GM06990 (cell line): Measurements from ENCODE around the gene ESR1.
"Not testable (repeated sequence)": the region's sequence is repeated elsewhere in the genome, so short reads cannot be mapped to it uniquely, and the experiment has no call there.

Experiments used
- DNase-seq: peaks from one replicate; pipeline ENCODE4 v3.0.0-alpha.2; 2011; ENCODE audit not compliant: insufficient read length; ENCODE audit errors: extremely low read depth
- H3K27me3 ChIP-seq: replicated peaks from 2 replicates; pipeline ENCODE4 v1.6.0; 2011; ENCODE audit warnings: low read length; ENCODE audit not compliant: control insufficient read depth, insufficient read depth
- H3K36me3 ChIP-seq: 2 replicates; pipeline ENCODE4 v1.5.1; 2011; ENCODE audit warnings: low read length; ENCODE audit not compliant: control insufficient read depth, insufficient read depth
- H3K4me3 ChIP-seq: replicated peaks from 2 replicates; pipeline ENCODE4 v1.5.1; 2011; ENCODE audit warnings: low read depth, mild to moderate bottlenecking, control low read depth, low read length
- TF ChIP-seq, protein P1 (sequence below): IDR thresholded peaks from 2 replicates; pipeline ENCODE4 v1.5.1; 2011; ENCODE audit warnings: low read length, control low read depth, mild to moderate bottlenecking, inconsistent platforms; ENCODE audit not compliant: insufficient read depth, poor library complexity, severe bottlenecking

Gene ESR1

DNA sequence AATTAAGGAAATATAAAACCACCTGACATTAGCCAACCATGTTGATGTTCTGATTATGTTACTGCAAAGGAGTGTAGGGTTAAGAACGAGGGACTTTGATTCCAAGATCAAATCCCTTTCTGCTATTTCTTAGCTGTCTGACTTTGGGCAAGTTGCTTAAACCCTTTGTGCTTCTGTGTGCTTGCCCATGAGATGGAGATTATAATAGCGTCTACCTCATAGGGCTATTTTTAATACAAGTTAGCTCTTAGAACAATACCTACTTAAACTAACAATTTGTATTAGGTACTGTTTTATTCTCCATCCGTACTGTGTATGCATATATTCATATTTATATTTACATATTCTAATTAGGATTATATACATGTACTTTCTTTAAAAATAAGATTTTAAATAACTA, 263.8 kb downstream of the ESR1 start:
- DNase-seq, result no peak
- no peaks in the 10 kb centered on the region for H3K36me3 ChIP-seq
- no peak overlapping the region for H3K4me3 ChIP-seq
- H3K27me3 ChIP-seq, result no peaks in the 10 kb centered on the region
- TF ChIP-seq, protein P1, sequence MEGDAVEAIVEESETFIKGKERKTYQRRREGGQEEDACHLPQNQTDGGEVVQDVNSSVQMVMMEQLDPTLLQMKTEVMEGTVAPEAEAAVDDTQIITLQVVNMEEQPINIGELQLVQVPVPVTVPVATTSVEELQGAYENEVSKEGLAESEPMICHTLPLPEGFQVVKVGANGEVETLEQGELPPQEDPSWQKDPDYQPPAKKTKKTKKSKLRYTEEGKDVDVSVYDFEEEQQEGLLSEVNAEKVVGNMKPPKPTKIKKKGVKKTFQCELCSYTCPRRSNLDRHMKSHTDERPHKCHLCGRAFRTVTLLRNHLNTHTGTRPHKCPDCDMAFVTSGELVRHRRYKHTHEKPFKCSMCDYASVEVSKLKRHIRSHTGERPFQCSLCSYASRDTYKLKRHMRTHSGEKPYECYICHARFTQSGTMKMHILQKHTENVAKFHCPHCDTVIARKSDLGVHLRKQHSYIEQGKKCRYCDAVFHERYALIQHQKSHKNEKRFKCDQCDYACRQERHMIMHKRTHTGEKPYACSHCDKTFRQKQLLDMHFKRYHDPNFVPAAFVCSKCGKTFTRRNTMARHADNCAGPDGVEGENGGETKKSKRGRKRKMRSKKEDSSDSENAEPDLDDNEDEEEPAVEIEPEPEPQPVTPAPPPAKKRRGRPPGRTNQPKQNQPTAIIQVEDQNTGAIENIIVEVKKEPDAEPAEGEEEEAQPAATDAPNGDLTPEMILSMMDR, result no peak

DNA sequence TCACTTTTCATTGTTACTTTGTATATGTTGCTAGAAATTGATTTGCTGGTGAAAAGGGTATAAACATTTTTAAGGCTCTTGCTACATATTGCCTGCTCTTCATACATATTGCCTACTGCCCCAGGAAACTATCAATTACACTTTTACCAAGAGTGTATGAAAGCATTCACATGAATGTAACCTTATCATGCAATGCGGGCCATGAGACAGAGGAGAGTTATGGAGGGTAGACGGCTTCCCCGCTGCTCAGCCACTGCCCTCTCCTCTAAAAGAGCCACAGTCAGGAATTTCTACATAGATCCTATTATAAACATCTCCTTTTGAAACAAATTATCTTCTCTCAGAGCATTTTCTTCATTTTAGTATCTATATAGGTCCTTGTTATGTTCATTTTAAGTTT, 264.4 kb downstream of the ESR1 start:
- TF ChIP-seq, protein P1, result no peak
- Histone ChIP-seq H3K36me3 (no peaks in the 10 kb centered on the region), H3K27me3 (no peaks in the 10 kb centered on the region), H3K4me3 (no peak overlapping the region)
- no peak for DNase-seq

DNA sequence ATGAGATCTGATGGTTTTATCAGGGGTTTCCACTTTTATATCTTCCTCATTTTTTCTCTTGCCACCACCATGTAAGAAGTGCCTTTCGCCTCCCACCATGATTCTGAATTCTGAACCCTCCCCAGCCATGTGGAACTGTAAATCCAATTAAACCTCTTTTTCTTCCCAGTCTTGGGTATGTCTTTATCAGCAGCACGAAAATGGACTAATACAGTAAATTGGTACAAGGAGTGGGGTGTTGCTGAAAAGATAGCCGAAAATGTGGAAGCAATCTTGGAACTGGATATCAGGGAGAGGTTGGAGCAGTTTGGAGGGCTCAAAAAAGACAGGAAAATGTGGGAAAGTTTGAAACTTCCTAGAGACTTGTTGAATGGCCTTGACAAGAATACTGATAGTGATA, 268.8 kb downstream of the ESR1 start:
- not testable (repeated sequence) for H3K4me3 ChIP-seq, H3K27me3 ChIP-seq, H3K36me3 ChIP-seq, DNase-seq

DNA sequence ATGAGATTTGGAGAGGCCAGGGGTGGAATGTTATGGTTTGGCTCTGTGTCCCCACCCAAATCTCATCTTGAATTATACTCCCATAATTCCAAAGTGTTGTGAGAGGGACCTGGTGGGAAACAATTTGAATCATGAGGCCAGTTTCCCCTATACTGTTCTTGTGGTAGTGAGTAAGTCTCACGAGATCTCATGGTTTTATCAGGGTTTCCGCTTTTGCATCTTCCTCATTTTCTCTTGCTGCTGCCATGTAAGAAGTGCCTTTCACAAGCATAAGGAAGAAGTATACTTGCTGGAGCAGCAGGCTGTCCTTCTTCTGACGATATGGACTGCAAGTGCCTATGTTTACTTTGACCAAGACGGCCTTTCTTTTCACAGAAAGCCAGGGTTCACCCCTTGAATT, 270.5 kb downstream of the ESR1 start:
- Histone ChIP-seq H3K36me3 (no peaks in the 10 kb centered on the region), H3K4me3 (no peak overlapping the region), H3K27me3 (no peaks in the 10 kb centered on the region)
- no peak for DNase-seq
- TF ChIP-seq, protein P1, result no peak

DNA sequence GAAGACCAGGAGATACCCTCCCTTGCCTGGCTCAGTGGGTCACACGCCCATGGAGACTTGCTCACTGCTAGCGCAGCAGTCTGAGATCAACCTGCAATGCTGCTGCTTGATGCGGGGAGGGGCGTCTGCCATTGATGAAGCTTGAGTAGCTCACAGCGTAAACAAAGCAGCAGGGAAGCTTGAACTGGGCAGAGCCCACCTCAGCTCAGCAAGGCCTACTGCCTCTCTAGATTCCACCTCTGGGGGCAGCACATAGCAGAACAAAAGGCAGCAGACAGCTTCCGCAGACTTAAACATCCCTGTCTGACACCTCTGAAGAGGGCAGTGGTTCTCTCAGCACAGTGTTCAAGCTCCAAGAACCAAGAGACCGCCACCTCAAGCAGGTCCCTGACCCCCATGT, 271.3 kb downstream of the ESR1 start:
- Histone ChIP-seq H3K27me3 (no peaks in the 10 kb centered on the region), H3K4me3 (no peak overlapping the region), H3K36me3 (no peaks in the 10 kb centered on the region)
- TF ChIP-seq, protein P1, result no peak
- no peak for DNase-seq

DNA sequence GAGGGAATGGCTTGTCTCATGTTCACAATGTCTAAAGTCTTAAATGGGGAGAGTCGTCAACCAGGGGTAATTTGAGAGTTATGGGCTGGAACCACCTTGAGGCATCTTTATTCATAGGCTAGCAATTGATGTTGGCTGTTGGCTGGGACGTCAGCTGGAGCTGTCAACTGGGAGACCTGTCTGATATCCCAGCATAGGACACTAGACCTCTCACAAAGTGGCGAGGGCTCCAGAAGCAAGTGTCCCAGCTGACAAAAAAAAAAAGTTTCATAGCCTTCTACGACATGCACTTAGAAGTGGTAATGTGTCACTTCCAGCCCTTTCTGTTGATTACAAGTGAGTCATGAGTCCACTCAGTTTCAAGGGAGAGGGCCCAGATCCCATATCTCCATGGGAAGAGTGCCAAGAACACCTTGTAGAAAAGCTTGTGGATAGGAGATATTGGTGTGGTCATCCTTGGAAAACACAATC, 278.0 kb downstream of the ESR1 start:
- TF ChIP-seq, protein P1, result no peak
- DNase-seq, result no peak
- H3K36me3 ChIP-seq, result no peaks in the 10 kb centered on the region
- H3K4me3 ChIP-seq, result no peak overlapping the region
- H3K27me3 ChIP-seq, result no peaks in the 10 kb centered on the region
